IMR-90 (cell line): ENCODE measurements around the gene GPAM.

Source experiments
- CTCF ChIP-seq: conservative IDR thresholded peaks from 2 replicates; pipeline ENCODE4 v1.5.1; 2012; ENCODE audit warnings: mild to moderate bottlenecking, low read depth, low read length, improper control_type of control experiment
- ELK1 ChIP-seq: fragments of 150-350 bp; IDR thresholded peaks from 2 replicates; pipeline ENCODE4 v1.6.1; 2016; ENCODE audit warnings: low read depth, mild to moderate bottlenecking, low read length, moderate library complexity, borderline replicate concordance
- FOS ChIP-seq: fragments of 150-350 bp; IDR thresholded peaks from 2 replicates; pipeline ENCODE4 v1.6.1; 2016; ENCODE audit warnings: low read depth, low read length
- MAZ ChIP-seq: IDR thresholded peaks from 2 replicates; pipeline ENCODE4 v1.6.1; 2012; ENCODE audit warnings: low read depth, mild to moderate bottlenecking, low read length, improper control_type of control experiment, moderate library complexity, borderline replicate concordance
- POLR2A ChIP-seq: IDR thresholded peaks from 2 replicates; pipeline ENCODE4 v1.6.1; 2012; ENCODE audit warnings: mild to moderate bottlenecking, low read depth, low read length
- RAD21 ChIP-seq: IDR thresholded peaks from 2 replicates; pipeline ENCODE4 v1.6.1; 2012; ENCODE audit warnings: low read length, improper control_type of control experiment
- RCOR1 ChIP-seq: IDR thresholded peaks from 2 replicates; pipeline ENCODE4 v1.6.1; 2012; ENCODE audit warnings: mild to moderate bottlenecking, low read length, improper control_type of control experiment; ENCODE audit not compliant: insufficient replicate concordance
- USF2 ChIP-seq: fragments of 150-350 bp; IDR thresholded peaks from 2 replicates; pipeline ENCODE4 v1.6.1; 2017; ENCODE audit warnings: mild to moderate bottlenecking, antibody characterized with exemption, low read length, low read depth

- TF ChIP-seq MAZ (no peak), CTCF (no peak), ELK1 (no peak), RAD21 (no peak), POLR2A (no peak), USF2 (no peak), RCOR1 (no peak), FOS (no peak)
These were observed 35.4 kb upstream of the GPAM start for GRCh38 chr10:112218960-112219359.
